Natural killer cell (primary cell): Measurements from ENCODE around the gene OR5H1. TPM values are rescaled to one million over a fixed set of nuclear protein-coding genes. Genes with fewer than 3 reads are reported as not detected.
"Not testable (repeated sequence)": the region's sequence is repeated elsewhere in the genome, so short reads cannot be mapped to it uniquely, and the experiment has no call there.

Source experiments
- ATAC-seq, 3 donors: fragments of 150-1000 bp in 2 of 3; fragments of 200-7000 bp in 1 of 3; cut with Tn5 transposase; 1 replicate in 1 of 3; 2 replicates in 2 of 3; pipeline ENCODE4 v1.10.0; 2021; ENCODE audit warnings: mild to moderate bottlenecking in 2 of 3, moderate library complexity in 2 of 3
- DNase-seq, 2 donors: peaks; one replicate each; pipeline versions ENCODE4 v3.0.0 to v3.0.0-alpha.2; 2013 to 2021; ENCODE audit warnings: mixed read lengths in 1 of 2
- H3K27ac ChIP-seq: one replicate; pipeline ENCODE4 v1.5.1; 2013; ENCODE audit warnings: mild to moderate bottlenecking, low read length
- H3K27me3 ChIP-seq: one replicate; pipeline ENCODE4 v1.6.1; 2013; ENCODE audit warnings: low read length; ENCODE audit not compliant: control insufficient read depth, insufficient read depth
- H3K36me3 ChIP-seq: one replicate; pipeline ENCODE4 v1.6.1; 2013; ENCODE audit warnings: low read length; ENCODE audit not compliant: control insufficient read depth, insufficient read depth
- H3K4me1 ChIP-seq: one replicate; pipeline ENCODE4 v1.6.1; 2013; ENCODE audit warnings: low read length; ENCODE audit not compliant: control insufficient read depth, insufficient read depth
- H3K4me3 ChIP-seq: one replicate; pipeline ENCODE4 v1.5.1; 2013; ENCODE audit warnings: low read length
- H3K9me3 ChIP-seq: one replicate; pipeline ENCODE4 v1.6.1; 2013; ENCODE audit warnings: low read length; ENCODE audit not compliant: control insufficient read depth, insufficient read depth
- H3K27ac Mint-ChIP-seq, 2 donors: one replicate each; pipeline ENCODE4 v1.8.0; 2022; ENCODE audit warnings: mild to moderate bottlenecking in 2 of 2, mixed read lengths in 2 of 2, moderate library complexity in 1 of 2
- H3K27me3 Mint-ChIP-seq, 2 donors: one replicate each; pipeline ENCODE4 v1.8.0; 2022; ENCODE audit warnings: low read depth in 2 of 2, mixed read lengths in 2 of 2
- H3K36me3 Mint-ChIP-seq: one replicate; pipeline ENCODE4 v1.8.0; 2022; ENCODE audit warnings: mixed read lengths
- H3K4me1 Mint-ChIP-seq, 2 donors: one replicate each; pipeline ENCODE4 v1.8.0; 2022; ENCODE audit warnings: mixed read lengths in 2 of 2
- H3K4me3 Mint-ChIP-seq: one replicate; pipeline ENCODE4 v1.8.0; 2022; ENCODE audit warnings: mild to moderate bottlenecking, moderate library complexity, mixed read lengths
- H3K9me3 Mint-ChIP-seq, 2 donors: one replicate each; pipeline ENCODE4 v1.8.0; 2022; ENCODE audit warnings: mixed read lengths in 2 of 2
- WGBS: methylation state at CpG from one replicate; pipeline ENCODE4 v1.1.7; 2013; ENCODE audit warnings: missing lambda C conversion rate; ENCODE audit not compliant: insufficient coverage; 5-methylcytosine and 5-hydroxymethylcytosine counted together
- intact Hi-C: fragments of 100-400 bp; cut with micrococcal nuclease; formaldehyde crosslinking; loops from one replicate; pipeline ENCODE4 v1.14.2; 2022
- total RNA-seq, 4 donors: library from RNA; stranded (reverse); fragments of 120-200 nt in 1 of 4; gene quantifications; one replicate each; pipeline versions ENCODE4 v1.2.3 to v1.2.4, GENCODE V29; 2013 to 2022
- TF ChIP-seq, protein P1 (sequence below): fragments of 200-600 bp; IDR thresholded peaks from one replicate; pipeline ENCODE4 v1.8.0; 2022; ENCODE audit warnings: antibody characterized with exemption

Gene OR5H1
- total RNA-seq, 3 donors from 2014 or later (not counting 1 experiment from before 2014, with no cell fraction given): not detected

DNA sequence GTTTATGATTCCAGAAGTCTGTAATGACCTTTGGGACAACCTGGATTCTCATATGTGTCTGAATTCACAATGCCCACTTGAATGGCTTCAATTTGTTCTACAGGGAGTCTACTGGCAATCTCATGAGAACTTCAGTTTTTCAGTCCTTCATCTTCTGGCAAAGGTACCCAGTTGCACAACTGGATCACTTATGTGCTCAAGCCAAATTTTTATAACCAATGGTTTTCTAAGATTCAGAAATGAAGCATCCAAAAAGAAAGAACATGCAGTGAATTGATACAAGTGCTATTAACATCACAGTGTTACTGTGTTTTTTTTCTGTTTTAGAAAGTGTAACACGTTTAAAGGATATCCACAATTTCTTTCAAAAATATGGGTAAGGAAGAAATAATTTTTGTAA, 16.7 kb downstream of the OR5H1 start, which contains the start of gene OR5H14:
TSS of gene OR5H14 (plus strand) at position 301 of the 400 bp plus-strand sequence. CDS start 1,907 bp downstream, outside the sequence.
- H3K36me3 ChIP-seq: no peaks in the 10 kb centered on the region
- DNase-seq: no peak
- no peaks in the 10 kb centered on the region for H3K36me3 Mint-ChIP-seq
- TF ChIP-seq, protein P1, sequence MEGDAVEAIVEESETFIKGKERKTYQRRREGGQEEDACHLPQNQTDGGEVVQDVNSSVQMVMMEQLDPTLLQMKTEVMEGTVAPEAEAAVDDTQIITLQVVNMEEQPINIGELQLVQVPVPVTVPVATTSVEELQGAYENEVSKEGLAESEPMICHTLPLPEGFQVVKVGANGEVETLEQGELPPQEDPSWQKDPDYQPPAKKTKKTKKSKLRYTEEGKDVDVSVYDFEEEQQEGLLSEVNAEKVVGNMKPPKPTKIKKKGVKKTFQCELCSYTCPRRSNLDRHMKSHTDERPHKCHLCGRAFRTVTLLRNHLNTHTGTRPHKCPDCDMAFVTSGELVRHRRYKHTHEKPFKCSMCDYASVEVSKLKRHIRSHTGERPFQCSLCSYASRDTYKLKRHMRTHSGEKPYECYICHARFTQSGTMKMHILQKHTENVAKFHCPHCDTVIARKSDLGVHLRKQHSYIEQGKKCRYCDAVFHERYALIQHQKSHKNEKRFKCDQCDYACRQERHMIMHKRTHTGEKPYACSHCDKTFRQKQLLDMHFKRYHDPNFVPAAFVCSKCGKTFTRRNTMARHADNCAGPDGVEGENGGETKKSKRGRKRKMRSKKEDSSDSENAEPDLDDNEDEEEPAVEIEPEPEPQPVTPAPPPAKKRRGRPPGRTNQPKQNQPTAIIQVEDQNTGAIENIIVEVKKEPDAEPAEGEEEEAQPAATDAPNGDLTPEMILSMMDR: no peak
- no peaks in the 10 kb centered on the region for H3K27me3 Mint-ChIP-seq
- peaks cover 3 to 12% of the 10 kb centered on the region in 2 donors for H3K9me3 Mint-ChIP-seq
- no peaks in the 10 kb centered on the region for H3K27me3 ChIP-seq
- no peak for ATAC-seq
- H3K4me1 ChIP-seq: no peaks in the 10 kb centered on the region
- H3K27ac Mint-ChIP-seq: no peak within 1 kb of the TSS
- no peaks in the 10 kb centered on the region for H3K9me3 ChIP-seq
- no peak within 1 kb of the TSS for H3K4me3 ChIP-seq
- H3K27ac ChIP-seq: no peak within 1 kb of the TSS
- no CpG with 5 or more reads among the region's 1 CpG for WGBS
- H3K4me3 Mint-ChIP-seq: no peak within 1 kb of the TSS
- no peaks in the 10 kb centered on the region for H3K4me1 Mint-ChIP-seq
- intact Hi-C loops: no loop called here

DNA sequence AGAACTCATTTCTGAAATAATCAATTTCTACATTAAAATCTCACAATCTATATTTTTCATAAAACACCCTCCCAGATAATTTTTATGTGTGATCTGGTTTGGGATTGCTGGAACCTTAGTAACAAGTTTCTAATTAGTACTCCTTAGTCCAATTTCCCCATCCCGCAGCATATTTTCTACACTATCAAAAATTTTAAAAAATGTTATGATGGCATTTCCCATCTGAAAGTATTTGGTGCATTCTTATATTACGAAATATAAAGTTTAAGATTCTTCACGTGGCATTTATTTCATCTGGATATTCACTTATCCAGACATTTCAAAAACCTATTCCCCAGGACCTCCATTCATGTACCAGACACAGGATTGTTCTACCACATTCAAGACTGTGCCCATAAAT, 18.2 kb downstream of the OR5H1 start:
- Histone ChIP-seq H3K27ac (no peak overlapping the region), H3K4me1 (no peaks in the 10 kb centered on the region), H3K4me3 (no peak overlapping the region), H3K36me3 (no peaks in the 10 kb centered on the region), H3K9me3 (no peaks in the 10 kb centered on the region), H3K27me3 (no peaks in the 10 kb centered on the region)
- TF ChIP-seq, protein P1: no peak
- Mint-ChIP-seq H3K4me3 (no peak overlapping the region), H3K27ac (no peak overlapping the region), H3K4me1 (no peaks in the 10 kb centered on the region), H3K27me3 (no peaks in the 10 kb centered on the region), H3K36me3 (no peaks in the 10 kb centered on the region), H3K9me3 (peaks cover 3 to 5% of the 10 kb centered on the region in 2 donors)
- WGBS: 45% methylated on average over 2 of the region's 3 CpGs
- DNase-seq (no peak), ATAC-seq (no peak)
- intact Hi-C loops: no loop called here

DNA sequence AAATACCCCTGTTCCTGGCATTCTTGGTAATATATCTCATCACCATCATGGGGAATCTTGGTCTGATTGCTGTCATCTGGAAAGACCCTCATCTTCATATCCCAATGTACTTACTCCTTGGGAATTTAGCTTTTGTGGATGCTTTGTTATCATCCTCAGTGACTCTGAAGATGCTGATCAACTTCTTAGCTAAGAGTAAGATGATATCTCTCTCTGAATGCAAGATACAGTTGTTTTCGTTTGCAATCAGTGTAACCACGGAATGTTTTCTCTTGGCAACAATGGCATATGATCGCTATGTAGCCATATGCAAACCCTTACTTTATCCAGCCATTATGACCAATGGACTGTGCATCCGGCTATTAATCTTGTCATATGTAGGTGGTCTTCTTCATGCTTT, 18.9 kb downstream of the OR5H1 start:
- H3K27me3 ChIP-seq, H3K4me1 Mint-ChIP-seq, H3K27ac ChIP-seq, DNase-seq, H3K9me3 Mint-ChIP-seq, H3K36me3 Mint-ChIP-seq, H3K4me1 ChIP-seq, H3K9me3 ChIP-seq, H3K27me3 Mint-ChIP-seq, H3K27ac Mint-ChIP-seq, H3K4me3 Mint-ChIP-seq, ATAC-seq, intact Hi-C loops, H3K36me3 ChIP-seq, H3K4me3 ChIP-seq: not testable (repeated sequence)
- 88% methylated on average over 1 of the region's 4 CpGs for WGBS

DNA sequence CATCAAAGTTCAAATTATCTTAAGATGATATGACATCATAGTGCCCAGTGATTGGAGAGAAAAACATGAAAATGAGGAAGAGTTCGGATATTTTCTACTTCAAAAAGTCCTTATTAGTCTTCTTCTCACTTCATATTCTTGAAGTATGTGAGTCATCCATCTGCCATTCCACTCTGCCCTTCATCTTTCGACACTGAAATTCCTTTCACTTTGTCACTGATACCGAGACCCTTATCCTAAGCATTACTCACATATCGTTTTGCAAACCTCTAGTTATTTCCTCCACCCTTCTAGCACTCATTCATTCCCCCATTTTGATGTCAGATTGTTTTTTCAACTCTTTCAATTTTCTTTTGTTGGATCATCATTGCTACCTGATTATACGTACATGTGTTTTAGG, 20.7 kb downstream of the OR5H1 start:
- no peaks in the 10 kb centered on the region for H3K36me3 Mint-ChIP-seq
- H3K9me3 ChIP-seq: no peaks in the 10 kb centered on the region
- 78% methylated on average over 4 of the region's 5 CpGs for WGBS
- H3K27ac Mint-ChIP-seq: no peak overlapping the region
- TF ChIP-seq, protein P1: no peak
- intact Hi-C loops: no loop called here
- no peaks in the 10 kb centered on the region for H3K4me1 Mint-ChIP-seq
- no peaks in the 10 kb centered on the region for H3K27me3 ChIP-seq
- peaks cover 3 to 5% of the 10 kb centered on the region in 2 donors for H3K9me3 Mint-ChIP-seq
- no peaks in the 10 kb centered on the region for H3K36me3 ChIP-seq
- H3K27me3 Mint-ChIP-seq: no peaks in the 10 kb centered on the region
- DNase-seq (no peak), ATAC-seq (no peak)
- no peaks in the 10 kb centered on the region for H3K4me1 ChIP-seq
- H3K4me3 Mint-ChIP-seq: no peak overlapping the region
- no peak overlapping the region for H3K27ac ChIP-seq
- no peak overlapping the region for H3K4me3 ChIP-seq
